GM18499 (cell line): ENCODE results near the gene MCM3.

Experiments
- ATAC-seq: cut with Tn5 transposase; IDR thresholded peaks from one replicate; pipeline ENCODE4 v1.9.1; 2021; ENCODE audit warnings: moderate number of reproducible peaks; ENCODE audit not compliant: insufficient read depth, unreplicated experiment

The MCM3 gene

GRCh38 chr6:52284460-52285176, at the start of gene MCM3:
Gene MCM3, minus strand, starts transcription at chr6:52284742. Its CDS starts 68 bp downstream, at chr6:52284674.
- ATAC-seq: peak; percentile 96

- ATAC-seq: no peak
These were observed 49.3 kb upstream of the MCM3 start for GRCh38 chr6:52333840-52334200.

GRCh38 chr6:52331793-52332457, 47.4 kb upstream of the MCM3 start:
- no peak for ATAC-seq

GRCh38 chr6:52330470-52330869, 45.9 kb upstream of the MCM3 start:
- ATAC-seq: no peak

- ATAC-seq: no peak
These were observed 44.2 kb upstream of the MCM3 start for GRCh38 chr6:52328729-52329128.

- ATAC-seq: no peak
These were observed 43.7 kb upstream of the MCM3 start for GRCh38 chr6:52328303-52328662.

- ATAC-seq: no peak
These were observed 42.2 kb upstream of the MCM3 start for GRCh38 chr6:52326540-52327364.

- ATAC-seq: no peak
These were observed 41.3 kb upstream of the MCM3 start for GRCh38 chr6:52325695-52326471.

GRCh38 chr6:52324189-52324588, 39.6 kb upstream of the MCM3 start:
- no peak for ATAC-seq

- ATAC-seq: peak; percentile 94
These were observed 33.5 kb upstream of the MCM3 start for GRCh38 chr6:52317841-52318581.

- no peak for ATAC-seq
These were observed 32.7 kb upstream of the MCM3 start for GRCh38 chr6:52317211-52317610.

- ATAC-seq: no peak
These were observed 30.2 kb upstream of the MCM3 start for GRCh38 chr6:52314752-52315151.

- no peak for ATAC-seq
These were observed 27.9 kb upstream of the MCM3 start for GRCh38 chr6:52312461-52312860.

GRCh38 chr6:52310932-52311331, 26.4 kb upstream of the MCM3 start:
- no peak for ATAC-seq

- ATAC-seq: no peak
These were observed 23.4 kb upstream of the MCM3 start for GRCh38 chr6:52307900-52308372.

- ATAC-seq: no peak
These were observed 22.7 kb upstream of the MCM3 start for GRCh38 chr6:52306972-52307870.

GRCh38 chr6:52305948-52306767, 21.6 kb upstream of the MCM3 start:
- peak; percentile 69 for ATAC-seq

- ATAC-seq: no peak
These were observed 20.9 kb upstream of the MCM3 start for GRCh38 chr6:52305411-52305810.
